GM12878 (cell line): Measurements from ENCODE around the gene CDC45. TPM values are rescaled to one million over a fixed set of nuclear protein-coding genes. Genes with fewer than 3 reads are reported as not detected.

Experiments
- ATAC-seq: fragments of 200-7000 bp; cut with Tn5 transposase; 3 replicates; pipeline ENCODE4 v1.9.1; 2020; ENCODE audit warnings: mild to moderate bottlenecking, moderate library complexity
- BruUV-seq: library from RNA; stranded (reverse); fragments of 400-500 nt; replicated peaks from 2 replicates; lab custom pipeline; 2021; lab: Mats Ljungman, UMichigan
- CTCF ChIA-PET: fragments of 300-600 bp; sonication (Branson Sonifier 250); formaldehyde crosslinking; extraction: SDS; loops from one replicate; lab custom pipeline; 2021; ENCODE audit warnings: inconsistent platforms; lab: Yijun Ruan, JAX
- POLR2A ChIA-PET: fragments of 350-600 bp; formaldehyde crosslinking; extraction: SDS; loops from one replicate; lab custom pipeline; 2021; ENCODE audit warnings: inconsistent platforms; lab: Charles Lee
- RAD21 ChIA-PET: fragments of 300-600 bp; sonication (Branson Sonifier 250); formaldehyde crosslinking; loops from one replicate; lab custom pipeline; 2023; ENCODE audit warnings: antibody characterized with exemption; ENCODE audit not compliant: unreplicated experiment; lab: Charles Lee
- SMC1A ChIA-PET: fragments of 300-600 bp; sonication (Branson Sonifier 250); formaldehyde crosslinking; loops from one replicate; lab custom pipeline; 2023; ENCODE audit not compliant: unreplicated experiment, uncharacterized antibody; lab: Charles Lee
- DNase-seq: peaks from one replicate; pipeline ENCODE4 v3.0.0-alpha.2; 2011; ENCODE audit warnings: low read depth, low spot score
- FAIRE-seq: peaks from 3 replicates; lab custom pipeline; 2011; peaks lifted over from hg19 to GRCh38; lab: Jason Lieb, UNC
- H2AFZ ChIP-seq: 2 replicates; pipeline ENCODE4 v1.6.0; 2011; ENCODE audit warnings: low read depth, low read length, control low read depth; ENCODE audit not compliant: control insufficient read depth
- H3K27ac ChIP-seq: 2 replicates; pipeline ENCODE4 v1.5.1; 2011; ENCODE audit warnings: control low read depth; ENCODE audit not compliant: control insufficient read depth, insufficient read depth
- H3K27me3 ChIP-seq, 2 experiments: replicated peaks in 1 of 2; 2 replicates each; pipeline versions ENCODE4 v1.6.0 to v1.6.1; 2011; ENCODE audit warnings: low read length in 1 of 2; ENCODE audit not compliant: control insufficient read depth in 2 of 2, insufficient read depth in 2 of 2
- H3K36me3 ChIP-seq, 2 experiments: 2 replicates each; pipeline ENCODE4 v1.5.1; 2011; ENCODE audit warnings: low read length in 1 of 2; ENCODE audit not compliant: control insufficient read depth in 2 of 2, insufficient read depth in 2 of 2
- H3K4me1 ChIP-seq: 2 replicates; pipeline ENCODE4 v1.6.1; 2011; ENCODE audit warnings: mild to moderate bottlenecking, low read length, moderate library complexity, mixed read lengths; ENCODE audit not compliant: control insufficient read depth, insufficient read depth
- H3K4me2 ChIP-seq: 2 replicates; pipeline ENCODE4 v1.6.0; 2011; ENCODE audit warnings: control low read depth; ENCODE audit not compliant: control insufficient read depth, insufficient read depth
- H3K4me3 ChIP-seq: fragments of 200-600 bp; sonication (generic); 2 replicates; pipeline ENCODE4 v1.5.1; 2016
- H3K79me2 ChIP-seq: 2 replicates; pipeline ENCODE4 v1.6.0; 2011; ENCODE audit warnings: low read length; ENCODE audit not compliant: control insufficient read depth, insufficient read depth
- H3K9ac ChIP-seq: 2 replicates; pipeline ENCODE4 v1.8.0; 2011; ENCODE audit warnings: low read length, control low read depth, mixed read lengths; ENCODE audit not compliant: control insufficient read depth, insufficient read depth
- H3K9me3 ChIP-seq: replicated peaks from 3 replicates; pipeline ENCODE4 v1.5.1; 2011; ENCODE audit warnings: mild to moderate bottlenecking, low read length; ENCODE audit not compliant: control insufficient read depth, insufficient read depth
- H4K20me1 ChIP-seq: 2 replicates; pipeline ENCODE4 v1.6.0; 2011; ENCODE audit not compliant: control insufficient read depth, insufficient read depth
- ASH2L ChIP-seq: fragments of 300-600, 200-600 bp; sonication (generic); IDR thresholded peaks from 2 replicates; pipeline ENCODE4 v1.6.1; 2017; ENCODE audit warnings: low read depth, mild to moderate bottlenecking, borderline replicate concordance
- CREB1 ChIP-seq: IDR thresholded peaks from 2 replicates; pipeline ENCODE4 v1.6.1; 2012; ENCODE audit warnings: low read depth, mild to moderate bottlenecking, inconsistent platforms
- EZH2 ChIP-seq: IDR thresholded peaks from 2 replicates; pipeline ENCODE4 v1.6.1; 2012; ENCODE audit warnings: low read depth, mild to moderate bottlenecking, control low read depth, inconsistent platforms, low read length, borderline replicate concordance; ENCODE audit not compliant: control insufficient read depth
- MYC ChIP-seq: IDR thresholded peaks from 2 replicates; pipeline ENCODE4 v1.6.1; 2011; ENCODE audit warnings: mild to moderate bottlenecking, low read length, moderate library complexity, inconsistent platforms; ENCODE audit not compliant: insufficient read depth, insufficient replicate concordance, insufficient read length, severe bottlenecking
- RELA ChIP-seq: fragments of 450-650 bp; IDR thresholded peaks from 2 replicates; pipeline ENCODE4 v1.8.0; 2014; ENCODE audit warnings: borderline replicate concordance; ENCODE audit not compliant: partially characterized antibody
- SIN3A ChIP-seq: IDR thresholded peaks from 2 replicates; pipeline ENCODE4 v1.6.1; 2012; ENCODE audit warnings: low read depth, low read length, improper control_type of control experiment
- SMAD5 ChIP-seq: IDR thresholded peaks from 2 replicates; pipeline ENCODE4 v1.6.1; 2016; ENCODE audit warnings: antibody characterized with exemption, low read depth
- STAT1 ChIP-seq: fragments of 450-650 bp; conservative IDR thresholded peaks from 2 replicates; pipeline ENCODE4 v1.6.1; 2014; ENCODE audit warnings: antibody characterized with exemption, mild to moderate bottlenecking
- WGBS: methylation state at CpG from one replicate; pipeline ENCODE4 v1.1.6; 2016; ENCODE audit warnings: low lambda C conversion rate; ENCODE audit not compliant: insufficient replicate concordance, insufficient coverage; ENCODE audit errors: missing lambda C conversion rate; 5-methylcytosine and 5-hydroxymethylcytosine counted together
- in situ Hi-C: fragments of 300-500 bp; cut with MboI; formaldehyde crosslinking; loops from 9 replicates; pipeline ENCODE4 v1.14.3; 2018; ENCODE audit warnings: mixed read lengths
- intact Hi-C: fragments of 100-400 bp; cut with micrococcal nuclease; formaldehyde crosslinking; loops from one replicate; pipeline ENCODE4 v1.14.2; 2022; ENCODE audit not compliant: unreplicated experiment
- polyA plus RNA-seq, 11 experiments: library from polyadenylated mRNA; depleted of rRNA in 4 of 11; unstranded in 6 of 11; stranded (reverse) in 5 of 11; fragments of >200 nt; fragmentation: Nextera tagmentation in 4 of 11; fragmentation: Illumina TruSeq in 1 of 11; extraction: Ambion mirVana in 4 of 11; extraction: Trizol in 1 of 11; gene quantifications; 1 replicate in 1 of 11; 2 replicates in 10 of 11; pipeline versions ENCODE4 v1.2.1 to v1.2.3, GENCODE V29; 2011 to 2016; ENCODE audit warnings: inconsistent platforms in 2 of 11, missing spikeins in 2 of 11, low read depth in 1 of 11
- total RNA-seq, 4 experiments: library from RNA; depleted of rRNA in 3 of 4; stranded (reverse); fragments of >200 nt in 3 of 4; fragmentation: Illumina TruSeq in 1 of 4; extraction: Trizol in 1 of 4; gene quantifications; 2 replicates each; pipeline versions ENCODE4 v1.2.1 to v1.2.3, GENCODE V29; 2013 to 2021
- TF ChIP-seq, protein P1 (sequence below): fragments of 450-650 bp; IDR thresholded peaks from 2 replicates; pipeline ENCODE4 v1.6.1; 2014; ENCODE audit warnings: mild to moderate bottlenecking

Gene CDC45
- total and polyA plus RNA-seq, 10 of the 15 experiments (the other 5 are each of a cell fraction or from before 2014, with no cell fraction given): 40.8 to 88.5 (median 54.2) TPM

GRCh38 chr22:19466848-19467752 is 12.6 kb upstream of the CDC45 start:
- POLR2A ChIA-PET: interaction anchor here (0.6 kb wide), 1 partner anchor 131 kb away, joined by 3 read pairs; no protein-coding TSS in a partner anchor
- Histone ChIP-seq H3K4me1 (no peaks in the 10 kb centered on the region), H4K20me1 (peaks cover 2% of the 10 kb centered on the region; the same call in 1 of the 2 replicates), H3K27ac (no peak overlapping the region), H3K36me3 (peaks cover 38 to 43% of the 10 kb centered on the region in 2 experiments), H3K4me3 (no peak overlapping the region), H3K9ac (no peak overlapping the region), H2AFZ (no peak overlapping the region), H3K79me2 (no peaks in the 10 kb centered on the region; the same call in 1 of the 2 replicates), H3K9me3 (no peaks in the 10 kb centered on the region), H3K4me2 (no peak overlapping the region), H3K27me3 (no peaks in the 10 kb centered on the region)
- no peak for ATAC-seq
- TF ChIP-seq RELA (no peak), SMAD5 (no peak)
- in situ Hi-C loops: no loop called here
- SMC1A ChIA-PET: no interaction called here
- CTCF ChIA-PET: interaction anchor here (0.6 to 0.9 kb wide), 2 partner anchors 10 to 98 kb away, joined by 3 read pairs; no protein-coding TSS in a partner anchor
- 97% methylated on average over 9 of the region's 9 CpGs for WGBS
- BruUV-seq: no TSS peak
- no peak for DNase-seq
- intact Hi-C loops: no loop called here
- FAIRE-seq: no peak
- RAD21 ChIA-PET: no interaction called here

DNA sequence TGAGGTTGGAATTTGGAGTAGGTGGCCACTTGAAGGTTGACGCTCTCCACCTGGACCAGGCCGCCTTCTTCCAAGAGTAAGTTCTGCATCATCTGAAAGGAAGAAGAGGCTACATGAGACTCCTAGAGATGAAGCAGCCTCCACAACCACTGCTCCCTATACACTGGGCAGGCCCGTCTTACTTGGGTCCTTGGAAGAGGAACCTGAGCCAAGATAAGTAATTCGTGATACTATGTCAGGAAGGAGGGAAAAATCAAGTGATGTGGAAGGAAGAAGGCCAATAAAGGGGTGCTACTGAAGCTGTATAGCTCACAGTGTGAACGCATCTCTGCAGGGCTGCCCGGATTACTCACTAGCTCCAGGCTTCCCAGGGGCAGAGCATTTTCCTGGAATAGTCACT is 11.8 kb upstream of the CDC45 start:
- ATAC-seq (no peak), DNase-seq (no peak), FAIRE-seq (no peak)
- TF ChIP-seq STAT1 (no peak), MYC (no peak), SIN3A (no peak), CREB1 (no peak), RELA (no peak), ASH2L (no peak), EZH2 (no peak)
- TF ChIP-seq, protein P1, sequence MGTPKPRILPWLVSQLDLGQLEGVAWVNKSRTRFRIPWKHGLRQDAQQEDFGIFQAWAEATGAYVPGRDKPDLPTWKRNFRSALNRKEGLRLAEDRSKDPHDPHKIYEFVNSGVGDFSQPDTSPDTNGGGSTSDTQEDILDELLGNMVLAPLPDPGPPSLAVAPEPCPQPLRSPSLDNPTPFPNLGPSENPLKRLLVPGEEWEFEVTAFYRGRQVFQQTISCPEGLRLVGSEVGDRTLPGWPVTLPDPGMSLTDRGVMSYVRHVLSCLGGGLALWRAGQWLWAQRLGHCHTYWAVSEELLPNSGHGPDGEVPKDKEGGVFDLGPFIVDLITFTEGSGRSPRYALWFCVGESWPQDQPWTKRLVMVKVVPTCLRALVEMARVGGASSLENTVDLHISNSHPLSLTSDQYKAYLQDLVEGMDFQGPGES: no peak
- Histone ChIP-seq H3K36me3 (peaks cover 41 to 42% of the 10 kb centered on the region in 2 experiments), H4K20me1 (peaks cover 2% of the 10 kb centered on the region; the same call in 1 of the 2 replicates), H3K9ac (no peak overlapping the region), H2AFZ (no peak overlapping the region), H3K27ac (no peak overlapping the region), H3K79me2 (no peaks in the 10 kb centered on the region; the same call in 1 of the 2 replicates), H3K9me3 (no peaks in the 10 kb centered on the region), H3K4me2 (no peak overlapping the region), H3K4me3 (no peak overlapping the region), H3K27me3 (no peaks in the 10 kb centered on the region), H3K4me1 (no peaks in the 10 kb centered on the region)
- BruUV-seq: no TSS peak
- intact Hi-C loops (no loop called here), in situ Hi-C loops (no loop called here)
- ChIA-PET RAD21 (no interaction called here), SMC1A (no interaction called here), CTCF (no interaction called here), POLR2A (no interaction called here)
- WGBS: 98% methylated on average over 6 of the region's 6 CpGs
